Stimulated activated CD8-positive, alpha-beta memory T cell treated with anti-CD3 and anti-CD28 coated beads, Interleukin-2, amount 100 ng/mL, for 48 hours (primary cell): ENCODE data around the gene COL23A1.

ENCODE experiments used
- DNase-seq, 2 donors: peaks; one replicate each; pipeline ENCODE4 v3.0.0-alpha.2; 2020; ENCODE audit warnings: low read depth in 2 of 2

COL23A1 gene

GRCh38 chr5:178422400-178422775 is 167.8 kb downstream of the COL23A1 start:
- DNase-seq, result no peak

GRCh38 chr5:178421699-178422399 is 168.3 kb downstream of the COL23A1 start:
- no peak for DNase-seq

- no peak for DNase-seq
Observed at GRCh38 chr5:178421128-178421527, 169.1 kb downstream of the COL23A1 start.

GRCh38 chr5:178420354-178420781 is 169.8 kb downstream of the COL23A1 start:
- no peak for DNase-seq

- DNase-seq, result no peak
Observed at GRCh38 chr5:178419651-178420050, 170.5 kb downstream of the COL23A1 start.

GRCh38 chr5:178419196-178419595 is 171.0 kb downstream of the COL23A1 start:
- no peak for DNase-seq

GRCh38 chr5:178418471-178419010 is 171.7 kb downstream of the COL23A1 start:
- DNase-seq, result no peak

- no peak for DNase-seq
Observed at GRCh38 chr5:178418031-178418430, 172.2 kb downstream of the COL23A1 start.

- no peak for DNase-seq
Observed at GRCh38 chr5:178417391-178417811, 172.8 kb downstream of the COL23A1 start.

GRCh38 chr5:178416919-178417318 is 173.3 kb downstream of the COL23A1 start:
- no peak for DNase-seq

- DNase-seq, result no peak
Observed at GRCh38 chr5:178416206-178416882, 173.8 kb downstream of the COL23A1 start.

GRCh38 chr5:178415353-178415752 is 174.8 kb downstream of the COL23A1 start:
- DNase-seq, result no peak

GRCh38 chr5:178413988-178414387 is 176.2 kb downstream of the COL23A1 start:
- DNase-seq, result no peak

- no peak for DNase-seq
Observed at GRCh38 chr5:178411083-178411482, 179.1 kb downstream of the COL23A1 start.

GRCh38 chr5:178407646-178408045 is 182.5 kb downstream of the COL23A1 start:
- DNase-seq, result no peak

GRCh38 chr5:178404987-178405386 is 185.2 kb downstream of the COL23A1 start:
- DNase-seq, result no peak

- DNase-seq, result no peak
Observed at GRCh38 chr5:178403956-178404600, 186.1 kb downstream of the COL23A1 start.

- DNase-seq, result no peak
Observed at GRCh38 chr5:178403351-178403750, 186.8 kb downstream of the COL23A1 start.

- no peak for DNase-seq
Observed at GRCh38 chr5:178399701-178400095, 190.5 kb downstream of the COL23A1 start.

GRCh38 chr5:178398901-178399700 is 191.1 kb downstream of the COL23A1 start:
- DNase-seq, result no peak

- no peak for DNase-seq
Observed at GRCh38 chr5:178396796-178397720, 193.1 kb downstream of the COL23A1 start.
